ENCODE results near the gene YBX3.
"Not testable (repeated sequence)": the region's sequence is repeated elsewhere in the genome, so short reads cannot be mapped to it uniquely, and the experiment has no call there.

The YBX3 gene

GRCh38 chr12:10722905-10723746 lies at the start of gene YBX3:
Gene YBX3 (minus strand): TSS chr12:10723323. CDS start chr12:10723111, 212 bp downstream.
- DNase-seq, result no peak

- DNase-seq, result no peak
These were observed 48.1 kb upstream of the YBX3 start for GRCh38 chr12:10771132-10771733.

GRCh38 chr12:10759657-10760056 lies 36.5 kb upstream of the YBX3 start:
- DNase-seq, result no peak

GRCh38 chr12:10756194-10756593 lies 33.1 kb upstream of the YBX3 start:
- DNase-seq, result no peak

- DNase-seq, result no peak
These were observed 29.9 kb upstream of the YBX3 start for GRCh38 chr12:10753059-10753458.

- no peak for DNase-seq
These were observed 27.2 kb upstream of the YBX3 start for GRCh38 chr12:10750385-10750727.

- DNase-seq, result peak; percentile 14
These were observed 26.7 kb upstream of the YBX3 start for GRCh38 chr12:10749700-10750384.

- no peak for DNase-seq
These were observed 24.6 kb upstream of the YBX3 start for GRCh38 chr12:10747730-10748129.

GRCh38 chr12:10743420-10743819 lies 20.3 kb upstream of the YBX3 start:
- DNase-seq, result not testable (repeated sequence)

GRCh38 chr12:10741845-10742244 lies 18.7 kb upstream of the YBX3 start:
- DNase-seq, result no peak

- DNase-seq, result no peak
These were observed 17.1 kb upstream of the YBX3 start for GRCh38 chr12:10740182-10740581.

GRCh38 chr12:10739157-10740118 lies 16.3 kb upstream of the YBX3 start:
- DNase-seq, result no peak

GRCh38 chr12:10737249-10737648 lies 14.1 kb upstream of the YBX3 start:
- DNase-seq, result no peak

GRCh38 chr12:10736463-10736862 lies 13.3 kb upstream of the YBX3 start:
- DNase-seq, result no peak

GRCh38 chr12:10735428-10735827 lies 12.3 kb upstream of the YBX3 start:
- no peak for DNase-seq

GRCh38 chr12:10732549-10732948 lies 9.4 kb upstream of the YBX3 start:
- no peak for DNase-seq

GRCh38 chr12:10732066-10732465 lies 8.9 kb upstream of the YBX3 start:
- DNase-seq, result no peak

- DNase-seq, result no peak
These were observed 7.4 kb upstream of the YBX3 start for GRCh38 chr12:10730559-10730958.

GRCh38 chr12:10728091-10728490 lies 5.0 kb upstream of the YBX3 start:
- DNase-seq, result no peak

GRCh38 chr12:10726945-10727344 lies 3.8 kb upstream of the YBX3 start:
- DNase-seq, result no peak

GRCh38 chr12:10725003-10725402 lies 1.9 kb upstream of the YBX3 start:
- DNase-seq, result no peak

- no peak for DNase-seq
These were observed 620 bp downstream of the YBX3 start for GRCh38 chr12:10722502-10722904.

All from COR-L47 (cell line).